Mesendoderm (in vitro differentiated cells): ENCODE data around the gene BCL2L11.

ENCODE experiments used
- DNase-seq: peaks from one replicate; pipeline ENCODE4 v3.0.0; 2013
- H2AK5ac ChIP-seq: 2 replicates; pipeline ENCODE4 v1.6.1; 2013; ENCODE audit warnings: low read length, inconsistent platforms
- H2BK120ac ChIP-seq: 2 replicates; pipeline ENCODE4 v1.6.1; 2013; ENCODE audit warnings: low read depth, mild to moderate bottlenecking, low read length, moderate library complexity, mixed read lengths
- H2BK15ac ChIP-seq: replicated peaks from 2 replicates; pipeline ENCODE4 v1.6.1; 2013; ENCODE audit warnings: low read depth, mild to moderate bottlenecking, moderate library complexity
- H2BK5ac ChIP-seq: 2 replicates; pipeline ENCODE4 v1.6.1; 2013; ENCODE audit warnings: low read length, inconsistent platforms
- H3K18ac ChIP-seq: 2 replicates; pipeline ENCODE4 v1.6.1; 2013; ENCODE audit warnings: mild to moderate bottlenecking, low read length, mixed read lengths
- H3K23ac ChIP-seq: one replicate; pipeline ENCODE4 v1.6.1; 2013; ENCODE audit warnings: low read length
- H3K27ac ChIP-seq: 2 replicates; pipeline ENCODE4 v1.5.1; 2013; ENCODE audit warnings: low read depth, mild to moderate bottlenecking, inconsistent platforms, low read length, moderate library complexity
- H3K27me3 ChIP-seq: 2 replicates; pipeline ENCODE4 v1.6.1; 2013; ENCODE audit warnings: low read length, control low read depth, mild to moderate bottlenecking, inconsistent platforms; ENCODE audit not compliant: insufficient read depth, poor library complexity
- H3K36me3 ChIP-seq: 2 replicates; pipeline ENCODE4 v1.6.1; 2013; ENCODE audit warnings: low read length, inconsistent platforms; ENCODE audit not compliant: control insufficient read depth, insufficient read depth
- H3K4ac ChIP-seq: one replicate; pipeline ENCODE4 v1.6.1; 2013; ENCODE audit warnings: low read depth, mild to moderate bottlenecking, low read length, moderate library complexity
- H3K4me1 ChIP-seq: 2 replicates; pipeline ENCODE4 v1.6.1; 2013; ENCODE audit warnings: low read depth, low read length, inconsistent platforms; ENCODE audit not compliant: control insufficient read depth
- H3K4me2 ChIP-seq: 2 replicates; pipeline ENCODE4 v1.6.1; 2013; ENCODE audit warnings: low read length
- H3K4me3 ChIP-seq: 2 replicates; pipeline ENCODE4 v1.5.1; 2013; ENCODE audit warnings: mild to moderate bottlenecking, low read length
- H3K56ac ChIP-seq: one replicate; pipeline ENCODE4 v1.6.1; 2013; ENCODE audit warnings: low read length
- H3K79me1 ChIP-seq: 2 replicates; pipeline ENCODE4 v1.6.1; 2013; ENCODE audit warnings: low read length, inconsistent platforms
- H3K79me2 ChIP-seq: 2 replicates; pipeline ENCODE4 v1.6.1; 2013; ENCODE audit warnings: mild to moderate bottlenecking, low read length; ENCODE audit not compliant: control insufficient read depth, insufficient read depth
- H3K9ac ChIP-seq: 2 replicates; pipeline ENCODE4 v1.6.1; 2013; ENCODE audit warnings: low read length, inconsistent platforms
- H4K5ac ChIP-seq: one replicate; pipeline ENCODE4 v1.6.1; 2013; ENCODE audit warnings: low read length
- H4K8ac ChIP-seq: one replicate; pipeline ENCODE4 v1.6.1; 2013; ENCODE audit warnings: low read depth, mild to moderate bottlenecking, control low read depth, low read length, moderate library complexity
- WGBS: extraction: QIAGEN DNeasy Blood & Tissue Kit; methylation state at CpG from one replicate; pipeline ENCODE4 v1.1.7; 2013; ENCODE audit warnings: low lambda C conversion rate, missing lambda C conversion rate; ENCODE audit not compliant: insufficient coverage; ENCODE audit errors: extremely low coverage; 5-methylcytosine and 5-hydroxymethylcytosine counted together

Gene BCL2L11

DNA sequence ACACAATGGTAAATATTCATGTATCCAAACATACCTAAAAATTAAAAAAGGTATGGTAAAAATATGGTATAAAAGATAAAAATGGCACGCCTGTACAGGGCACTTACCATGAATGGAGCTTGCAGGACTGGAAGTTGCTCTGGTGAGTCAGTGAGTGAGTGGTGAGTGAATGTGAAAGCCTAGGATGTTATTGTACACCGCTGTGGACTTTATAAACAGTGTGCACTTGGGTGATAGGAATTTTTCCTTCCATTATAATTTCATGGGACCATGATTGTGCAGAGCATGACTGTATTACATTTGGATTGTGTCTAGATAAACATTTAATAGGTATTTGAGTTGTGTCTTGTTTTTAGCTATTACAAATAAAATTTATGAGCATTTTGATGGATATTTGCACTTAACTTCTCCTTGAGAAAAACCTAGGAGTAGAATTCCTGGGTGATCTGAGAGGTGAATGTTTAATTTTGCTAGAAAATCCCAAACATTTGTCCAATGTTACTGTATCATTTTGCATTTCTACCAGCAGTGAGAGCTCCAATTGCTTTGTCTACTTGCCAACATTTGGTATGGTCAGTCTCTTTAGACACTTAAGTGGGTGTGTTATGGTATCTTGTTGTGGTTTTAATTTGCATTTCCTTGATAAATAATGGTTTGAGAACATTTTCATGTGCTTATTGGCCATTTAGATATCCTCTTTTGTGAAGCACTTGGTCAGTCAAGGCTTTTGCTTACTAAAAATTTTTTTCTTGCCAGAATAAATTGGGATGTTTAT is 81.7 kb downstream of the BCL2L11 start:
- Histone ChIP-seq H3K4me3 (no peak overlapping the region), H3K36me3 (no peaks in the 10 kb centered on the region), H4K8ac (no peak overlapping the region), H2BK120ac (no peak overlapping the region), H2BK5ac (no peak overlapping the region), H3K27me3 (no peaks in the 10 kb centered on the region), H3K56ac (no peak overlapping the region), H3K79me1 (no peaks in the 10 kb centered on the region), H2AK5ac (no peak overlapping the region), H3K4ac (no peak overlapping the region), H3K4me1 (no peaks in the 10 kb centered on the region), H3K27ac (no peak overlapping the region), H3K18ac (no peak overlapping the region), H3K9ac (no peak overlapping the region), H4K5ac (no peak overlapping the region), H3K4me2 (no peak overlapping the region), H3K23ac (no peak overlapping the region), H2BK15ac (no peak overlapping the region), H3K79me2 (no peaks in the 10 kb centered on the region)
- WGBS: no CpG with 5 or more reads among the region's 2 CpGs
- DNase-seq: no peak

DNA sequence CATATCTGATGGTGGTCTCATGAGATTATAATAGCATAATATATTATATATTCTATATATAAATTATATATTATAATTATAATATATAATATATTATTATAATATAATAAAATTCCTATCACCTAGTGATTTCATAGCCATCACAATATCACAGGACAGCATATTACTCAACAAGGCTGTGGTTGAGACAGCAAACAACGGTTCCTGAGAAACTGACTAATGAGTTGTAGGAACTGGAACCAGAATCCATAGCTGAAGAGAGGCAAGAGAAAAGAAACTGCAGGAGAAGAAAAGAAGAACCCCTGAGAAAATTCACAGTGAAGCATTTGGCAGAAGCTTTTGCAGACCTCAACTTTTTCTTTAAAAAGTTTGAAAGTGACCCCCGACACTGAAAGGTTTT is 84.0 kb downstream of the BCL2L11 start:
- H3K79me2 ChIP-seq: no peaks in the 10 kb centered on the region
- H3K79me1 ChIP-seq: no peaks in the 10 kb centered on the region
- H3K4me3 ChIP-seq: no peak overlapping the region
- no peak overlapping the region for H2AK5ac ChIP-seq
- H2BK5ac ChIP-seq: no peak overlapping the region
- no peak overlapping the region for H3K9ac ChIP-seq
- H3K27me3 ChIP-seq: no peaks in the 10 kb centered on the region
- H3K4ac ChIP-seq: no peak overlapping the region
- no peak for DNase-seq
- H3K27ac ChIP-seq: no peak overlapping the region
- no peak overlapping the region for H3K23ac ChIP-seq
- no peak overlapping the region for H3K56ac ChIP-seq
- no peak overlapping the region for H2BK15ac ChIP-seq
- no peak overlapping the region for H3K4me2 ChIP-seq
- no CpG with 5 or more reads among the region's 2 CpGs for WGBS
- H3K18ac ChIP-seq: no peak overlapping the region
- no peaks in the 10 kb centered on the region for H3K4me1 ChIP-seq
- no peak overlapping the region for H4K8ac ChIP-seq
- H2BK120ac ChIP-seq: no peak overlapping the region
- H4K5ac ChIP-seq: no peak overlapping the region
- no peaks in the 10 kb centered on the region for H3K36me3 ChIP-seq

GRCh38 chr2:111205774-111206173 is 85.1 kb downstream of the BCL2L11 start:
- H2BK5ac ChIP-seq: no peak overlapping the region
- H3K4me2 ChIP-seq: no peak overlapping the region
- H3K79me2 ChIP-seq: no peaks in the 10 kb centered on the region
- no peak overlapping the region for H3K27ac ChIP-seq
- no peak overlapping the region for H2BK120ac ChIP-seq
- H3K79me1 ChIP-seq: no peaks in the 10 kb centered on the region
- H3K36me3 ChIP-seq: no peaks in the 10 kb centered on the region
- H2AK5ac ChIP-seq: no peak overlapping the region
- H4K5ac ChIP-seq: no peak overlapping the region
- WGBS: no CpG with 5 or more reads among the region's 2 CpGs
- no peak overlapping the region for H3K18ac ChIP-seq
- H3K9ac ChIP-seq: no peak overlapping the region
- H3K56ac ChIP-seq: no peak overlapping the region
- no peaks in the 10 kb centered on the region for H3K4me1 ChIP-seq
- no peak for DNase-seq
- H3K4me3 ChIP-seq: no peak overlapping the region
- no peaks in the 10 kb centered on the region for H3K27me3 ChIP-seq
- no peak overlapping the region for H3K4ac ChIP-seq
- H4K8ac ChIP-seq: no peak overlapping the region
- H3K23ac ChIP-seq: no peak overlapping the region
- H2BK15ac ChIP-seq: no peak overlapping the region

GRCh38 chr2:111207851-111208250 is 87.1 kb downstream of the BCL2L11 start:
- Histone ChIP-seq H4K8ac (no peak overlapping the region), H2BK5ac (no peak overlapping the region), H3K4ac (no peak overlapping the region)

GRCh38 chr2:111208639-111209038 is 87.9 kb downstream of the BCL2L11 start:
- H3K9ac ChIP-seq: no peak overlapping the region
- DNase-seq: no peak
- no peak overlapping the region for H3K56ac ChIP-seq
- no peak overlapping the region for H3K27ac ChIP-seq
- H4K5ac ChIP-seq: no peak overlapping the region
- no peaks in the 10 kb centered on the region for H3K36me3 ChIP-seq
- H2BK15ac ChIP-seq: no peak overlapping the region
- no peaks in the 10 kb centered on the region for H3K4me1 ChIP-seq
- H3K18ac ChIP-seq: no peak overlapping the region
- H3K27me3 ChIP-seq: no peaks in the 10 kb centered on the region
- H2BK120ac ChIP-seq: no peak overlapping the region
- no peaks in the 10 kb centered on the region for H3K79me1 ChIP-seq
- no peak overlapping the region for H4K8ac ChIP-seq
- H3K4me3 ChIP-seq: no peak overlapping the region
- H2BK5ac ChIP-seq: no peak overlapping the region
- H3K4ac ChIP-seq: no peak overlapping the region
- no peak overlapping the region for H3K4me2 ChIP-seq
- H3K79me2 ChIP-seq: no peaks in the 10 kb centered on the region
- no peak overlapping the region for H3K23ac ChIP-seq
- WGBS: no CpG with 5 or more reads among the region's 1 CpG
- H2AK5ac ChIP-seq: no peak overlapping the region

More at GRCh38 chr2:111207851-111208250, 87.1 kb downstream of the BCL2L11 start:
- no peak overlapping the region for H3K9ac ChIP-seq
- no peak for DNase-seq
- H3K56ac ChIP-seq: no peak overlapping the region
- H3K18ac ChIP-seq: no peak overlapping the region
- H2BK120ac ChIP-seq: no peak overlapping the region
- H2AK5ac ChIP-seq: no peak overlapping the region
- no peak overlapping the region for H3K27ac ChIP-seq
- no peaks in the 10 kb centered on the region for H3K4me1 ChIP-seq
- no peaks in the 10 kb centered on the region for H3K79me1 ChIP-seq
- WGBS: no CpG with 5 or more reads among the region's 1 CpG
- H4K5ac ChIP-seq: no peak overlapping the region
- H3K4me2 ChIP-seq: no peak overlapping the region
- no peak overlapping the region for H2BK15ac ChIP-seq
- H3K27me3 ChIP-seq: no peaks in the 10 kb centered on the region
- no peaks in the 10 kb centered on the region for H3K79me2 ChIP-seq
- no peaks in the 10 kb centered on the region for H3K36me3 ChIP-seq
- H3K4me3 ChIP-seq: no peak overlapping the region
- H3K23ac ChIP-seq: no peak overlapping the region

- Histone ChIP-seq H4K5ac (no peak overlapping the region), H2AK5ac (no peak overlapping the region), H3K36me3 (no peaks in the 10 kb centered on the region), H2BK5ac (no peak overlapping the region), H3K79me1 (no peaks in the 10 kb centered on the region), H3K18ac (no peak overlapping the region), H3K79me2 (no peaks in the 10 kb centered on the region), H3K27me3 (no peaks in the 10 kb centered on the region), H3K56ac (no peak overlapping the region), H3K4me1 (no peaks in the 10 kb centered on the region), H2BK15ac (no peak overlapping the region), H3K4ac (no peak overlapping the region), H3K4me3 (no peak overlapping the region), H2BK120ac (no peak overlapping the region), H4K8ac (no peak overlapping the region), H3K27ac (no peak overlapping the region), H3K9ac (no peak overlapping the region), H3K4me2 (no peak overlapping the region), H3K23ac (no peak overlapping the region)
- DNase-seq: no peak
- WGBS: no CpG with 5 or more reads among the region's 1 CpG
These were observed 88.4 kb downstream of the BCL2L11 start for GRCh38 chr2:111209045-111209514.
